Activated CD4-positive, alpha-beta T cell treated with anti-CD3 and anti-CD28 coated beads for 48 hours (primary cell): ENCODE measurements around the gene DOK1.
"Not testable (repeated sequence)": the region's sequence is repeated elsewhere in the genome, so short reads cannot be mapped to it uniquely, and the experiment has no call there.

Source experiments
- DNase-seq: peaks from one replicate; pipeline ENCODE4 v3.0.0-alpha.2; 2020

The DOK1 gene

GRCh38 chr2:74548900-74549826 is 5.4 kb upstream of the DOK1 start:
- peak; percentile 43 for DNase-seq

DNA sequence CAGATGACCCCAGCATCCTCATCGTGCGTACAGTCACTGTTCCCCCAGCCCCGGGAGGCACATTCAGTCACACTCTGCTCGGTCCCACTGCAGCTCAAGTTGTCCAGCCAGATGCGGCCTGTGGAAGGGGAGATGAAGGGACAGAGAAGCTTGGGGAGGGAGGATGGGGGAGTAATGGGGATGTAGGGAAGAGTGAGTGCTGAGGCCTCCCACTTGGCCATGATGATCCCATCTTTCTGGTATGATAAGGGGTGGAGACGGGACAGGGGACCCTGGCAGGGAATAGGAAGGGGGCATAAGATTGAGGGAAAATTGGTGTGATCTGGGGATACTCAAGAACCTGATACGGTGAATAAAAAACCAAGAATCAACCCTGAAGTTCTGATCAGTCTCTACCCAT is 4.3 kb upstream of the DOK1 start:
- DNase-seq, result no peak

GRCh38 chr2:74551530-74551929 is 3.0 kb upstream of the DOK1 start:
- DNase-seq, result no peak

- DNase-seq, result no peak
Measured at GRCh38 chr2:74551942-74552913, 2.3 kb upstream of the DOK1 start.

- DNase-seq, result no peak
Measured at GRCh38 chr2:74552914-74553811, 1.4 kb upstream of the DOK1 start.

DNA sequence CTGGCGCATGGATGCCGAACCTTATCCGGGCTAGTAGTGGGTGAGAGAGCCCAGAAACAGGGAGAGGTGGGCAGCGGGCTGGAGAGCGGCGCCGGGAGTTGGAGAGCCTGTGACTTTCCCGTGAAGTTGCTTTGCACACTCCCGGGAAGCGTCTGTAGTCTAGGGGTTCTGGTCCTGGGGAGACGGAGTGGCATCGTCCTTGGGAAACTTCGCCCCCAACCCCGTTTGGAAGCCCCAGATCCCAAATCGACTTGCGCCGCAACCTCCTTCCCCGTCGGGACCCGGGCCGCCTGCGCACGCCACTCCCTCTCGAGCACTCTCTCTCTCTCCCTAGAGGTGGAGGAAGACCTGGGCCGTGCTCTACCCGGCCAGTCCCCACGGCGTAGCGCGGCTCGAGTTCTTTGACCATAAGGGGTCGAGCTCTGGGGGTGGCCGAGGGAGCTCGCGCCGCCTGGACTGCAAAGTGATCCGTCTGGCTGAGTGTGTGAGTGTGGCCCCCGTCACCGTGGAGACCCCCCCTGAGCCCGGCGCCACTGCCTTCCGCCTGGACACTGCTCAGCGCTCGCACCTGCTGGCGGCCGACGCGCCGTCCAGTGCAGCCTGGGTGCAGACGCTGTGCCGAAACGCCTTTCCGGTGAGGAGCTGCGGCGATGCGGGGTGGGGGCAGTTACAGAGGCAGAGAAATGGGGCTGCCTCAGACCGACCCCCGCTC is 456 bp downstream of the DOK1 start:
- DNase-seq, result peak; percentile 63

GRCh38 chr2:74555610-74556103 is 1.1 kb downstream of the DOK1 start:
- DNase-seq, result no peak

- DNase-seq, result no peak
Measured at GRCh38 chr2:74556159-74556558, 1.6 kb downstream of the DOK1 start.

DNA sequence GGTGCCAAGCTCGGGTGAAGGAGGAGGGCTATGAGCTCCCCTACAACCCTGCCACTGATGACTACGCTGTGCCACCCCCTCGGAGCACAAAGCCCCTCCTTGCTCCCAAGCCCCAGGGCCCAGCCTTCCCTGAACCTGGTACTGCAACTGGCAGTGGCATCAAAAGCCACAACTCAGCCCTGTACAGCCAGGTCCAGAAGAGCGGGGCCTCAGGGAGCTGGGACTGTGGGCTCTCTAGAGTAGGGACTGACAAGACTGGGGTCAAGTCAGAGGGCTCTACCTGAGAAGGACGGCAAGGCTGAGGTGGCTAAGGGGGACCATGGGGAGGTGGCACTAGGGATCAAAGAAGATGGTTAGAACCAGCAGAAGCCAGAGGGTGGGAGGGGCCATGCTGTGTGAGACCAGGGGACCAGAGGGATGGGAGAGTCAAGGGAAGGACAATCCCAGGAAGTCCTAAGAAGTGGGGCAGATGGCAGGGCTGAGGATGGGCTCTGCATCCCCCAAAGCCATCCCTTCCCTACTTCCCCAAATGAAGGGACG is 2.4 kb downstream of the DOK1 start:
- no peak for DNase-seq

GRCh38 chr2:74558284-74559230 is 4.0 kb downstream of the DOK1 start:
- DNase-seq, result no peak

- DNase-seq, result no peak
Measured at GRCh38 chr2:74559912-74560311, 5.4 kb downstream of the DOK1 start.

GRCh38 chr2:74560591-74560990 is 6.1 kb downstream of the DOK1 start:
- no peak for DNase-seq

DNA sequence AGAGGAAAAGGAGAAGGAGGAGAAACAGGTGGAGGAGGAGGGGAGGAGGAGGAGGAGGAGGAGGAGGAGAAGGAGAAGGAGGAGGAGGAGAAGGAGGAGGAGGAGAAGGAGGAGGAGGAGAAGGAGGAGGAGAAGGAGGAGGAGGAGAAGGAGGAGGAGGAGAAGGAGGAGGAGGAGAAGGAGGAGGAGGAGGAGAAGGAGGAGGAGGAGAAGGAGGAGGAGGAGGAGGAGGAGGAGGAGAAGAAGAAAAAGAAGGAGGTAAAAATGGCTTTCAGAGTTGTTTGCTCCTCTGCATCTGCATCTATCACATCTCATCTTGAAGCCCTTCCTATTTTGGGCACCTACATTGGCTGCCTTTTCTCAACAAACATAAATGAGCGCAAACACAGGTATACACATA is 6.5 kb downstream of the DOK1 start:
- DNase-seq, result not testable (repeated sequence)

DNA sequence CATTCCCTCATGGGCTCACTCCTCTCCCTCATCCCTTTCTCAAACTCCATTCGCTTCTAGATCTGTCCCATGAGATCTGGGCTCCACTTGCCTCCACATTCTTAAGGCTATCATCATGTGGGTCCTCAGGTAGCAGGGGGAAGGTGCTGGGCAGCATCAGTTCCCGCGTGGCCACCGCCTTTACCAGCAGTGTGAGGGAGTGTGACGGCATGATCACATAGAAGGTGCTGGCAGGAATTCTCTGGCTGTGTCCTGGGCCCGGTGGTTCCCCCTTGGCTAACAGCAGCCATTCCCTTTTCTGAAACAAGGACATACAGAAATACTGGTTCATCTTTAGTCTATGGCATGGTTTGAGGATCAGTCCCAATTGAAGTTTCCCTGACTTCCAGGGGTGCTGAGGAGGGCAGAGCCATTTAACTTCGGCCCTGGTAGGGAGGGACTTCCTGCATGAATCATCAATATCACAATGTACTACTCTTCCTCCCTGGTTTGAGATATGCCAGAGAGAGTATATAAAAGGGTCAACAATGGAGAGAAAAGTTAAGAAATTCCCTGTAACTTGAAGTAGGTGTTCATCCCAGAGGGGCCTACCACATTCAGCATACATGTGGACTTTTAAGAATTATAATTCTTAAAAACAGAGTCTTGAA is 7.7 kb downstream of the DOK1 start:
- no peak for DNase-seq

GRCh38 chr2:74564222-74564621 is 9.7 kb downstream of the DOK1 start:
- DNase-seq, result no peak

DNA sequence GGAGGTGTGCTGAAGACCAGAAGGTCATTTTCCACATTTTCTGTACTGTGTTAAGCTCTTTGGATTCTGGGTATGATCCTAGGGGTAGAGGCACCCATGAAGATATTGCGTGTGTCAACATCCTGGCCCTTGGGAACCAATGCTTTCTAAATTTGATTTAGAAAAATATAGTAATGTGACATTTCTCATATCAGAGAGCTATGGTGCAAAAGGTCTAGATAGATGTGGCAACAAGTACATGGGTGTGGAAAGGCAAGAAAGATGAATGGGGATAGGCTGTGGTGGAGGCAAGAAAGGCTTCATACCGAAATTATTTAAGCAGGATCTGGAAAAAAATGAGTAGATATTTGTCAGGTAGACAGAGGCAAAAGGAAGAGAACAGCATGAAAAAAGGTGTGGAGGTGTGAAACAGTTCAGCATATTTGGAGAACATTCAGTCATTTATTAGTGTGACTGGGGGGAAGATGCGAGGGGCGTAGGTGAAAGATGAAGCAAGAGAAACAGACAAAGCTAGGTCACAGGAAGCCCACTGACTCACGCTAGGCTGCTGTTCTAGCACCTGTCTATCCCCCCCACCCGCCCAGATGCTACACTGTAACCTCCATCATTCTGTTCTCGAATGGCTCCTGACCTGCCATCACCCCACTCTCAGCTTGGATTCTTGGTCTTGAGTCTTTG is 11.7 kb downstream of the DOK1 start:
- no peak for DNase-seq

GRCh38 chr2:74566754-74567085 is 12.2 kb downstream of the DOK1 start:
- DNase-seq, result no peak

GRCh38 chr2:74567881-74568280 is 13.4 kb downstream of the DOK1 start:
- no peak for DNase-seq

DNA sequence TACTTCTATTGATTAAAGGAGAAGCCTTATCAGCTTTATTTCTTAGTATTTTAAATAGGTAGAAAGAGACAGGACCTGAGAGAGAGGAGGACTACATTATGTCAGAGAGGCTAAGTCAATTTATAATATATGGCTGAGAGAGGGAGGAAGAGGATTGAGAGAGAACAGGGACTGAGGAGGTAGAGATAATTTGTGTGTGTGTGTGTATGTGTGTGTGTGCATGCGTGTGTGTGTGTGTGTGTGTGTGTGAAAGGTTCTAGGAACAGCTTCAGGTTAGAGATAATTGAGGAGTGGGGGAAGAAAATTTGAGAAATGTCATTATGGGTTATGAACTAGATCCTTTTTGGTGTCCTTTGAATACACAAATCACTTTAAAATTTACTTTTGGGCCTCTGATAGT is 15.2 kb downstream of the DOK1 start:
- no peak for DNase-seq
